Naive B cell (primary cell): Measurements from ENCODE around the gene LGALS3. TPM values are rescaled to one million over a fixed set of nuclear protein-coding genes. Genes with fewer than 3 reads are reported as not detected.
A peak's percentile ranks its signal among the peaks of the same experiment; 100 is the strongest.

Experiments
- ATAC-seq, 2 donors: fragments of 150-1000 bp; cut with Tn5 transposase; 2 replicates each; pipeline ENCODE4 v1.10.0; 2021; ENCODE audit warnings: low read depth in 2 of 2, mild to moderate bottlenecking in 2 of 2, moderate library complexity in 2 of 2
- DNase-seq: peaks from one replicate; pipeline ENCODE4 v3.0.0; 2022
- H3K27ac Mint-ChIP-seq, 6 donors: one replicate each; pipeline ENCODE4 v1.8.0; 2020 to 2022; ENCODE audit warnings: mild to moderate bottlenecking in 6 of 6, mixed read lengths in 6 of 6, moderate library complexity in 5 of 6, inconsistent platforms in 2 of 6
- H3K27me3 Mint-ChIP-seq, 3 donors: one replicate each; pipeline ENCODE4 v1.8.0; 2021 to 2022; ENCODE audit warnings: mixed read lengths in 3 of 3, mild to moderate bottlenecking in 1 of 3
- H3K36me3 Mint-ChIP-seq, 2 donors: one replicate each; pipeline ENCODE4 v1.8.0; 2020 to 2022; ENCODE audit warnings: mixed read lengths in 2 of 2, inconsistent platforms in 1 of 2, mild to moderate bottlenecking in 1 of 2
- H3K4me1 Mint-ChIP-seq, 3 donors: one replicate each; pipeline ENCODE4 v1.8.0; 2020 to 2022; ENCODE audit warnings: mixed read lengths in 3 of 3, inconsistent platforms in 1 of 3, mild to moderate bottlenecking in 1 of 3, moderate library complexity in 1 of 3
- H3K4me3 Mint-ChIP-seq, 8 donors: one replicate each; pipeline ENCODE4 v1.8.0; 2020 to 2022; ENCODE audit warnings: mild to moderate bottlenecking in 8 of 8, mixed read lengths in 8 of 8, moderate library complexity in 8 of 8, inconsistent platforms in 2 of 8
- H3K9me3 Mint-ChIP-seq, 7 donors: one replicate each; pipeline ENCODE4 v1.8.0; 2020 to 2022; ENCODE audit warnings: mixed read lengths in 7 of 7, mild to moderate bottlenecking in 5 of 7, inconsistent platforms in 2 of 7, moderate library complexity in 1 of 7
- polyA plus RNA-seq, 6 donors: library from polyadenylated mRNA; unstranded; fragments of 300-500 nt; fragmentation: Illumina TruSeq; gene quantifications; one replicate each; pipeline ENCODE4 v1.2.3, GENCODE V29; 2021; ENCODE audit warnings: low read depth in 6 of 6

Gene LGALS3
- polyA plus RNA-seq, 6 donors from 2014 or later, result 2.4 to 8.7 (median 4.8) TPM

DNA sequence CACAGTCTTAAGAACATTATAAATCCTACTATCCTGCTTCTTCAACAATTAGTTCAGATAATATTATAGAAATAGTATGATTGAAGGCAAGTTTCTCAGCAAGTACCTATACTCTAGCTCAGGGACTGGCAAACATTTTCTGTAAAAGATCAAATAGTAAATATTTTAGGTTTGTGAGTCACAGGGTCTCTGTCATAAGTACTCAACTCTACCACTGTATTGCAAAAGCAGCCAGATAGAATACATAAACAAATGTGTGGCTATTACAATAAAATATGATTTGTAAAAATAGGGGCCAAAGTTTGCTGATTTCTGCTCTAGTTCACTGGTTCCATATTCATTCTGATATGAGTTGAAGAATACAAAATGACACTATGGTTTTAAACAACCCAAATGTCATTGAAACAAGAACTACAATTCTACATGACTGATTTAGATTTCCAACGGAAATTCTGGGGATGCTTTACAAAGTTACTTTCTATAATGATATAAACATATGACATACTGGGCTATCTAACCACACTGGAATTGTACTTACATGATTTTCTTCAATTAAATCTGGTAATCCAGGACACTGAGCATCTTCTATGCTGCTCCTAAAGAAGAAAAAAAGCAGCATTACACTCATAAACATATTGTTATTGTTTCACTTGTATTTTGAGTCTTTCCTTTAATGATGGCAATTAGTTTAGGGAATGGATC, 23.2 kb downstream of the LGALS3 start:
- Mint-ChIP-seq H3K27ac (no peak overlapping the region), H3K27me3 (no peaks in the 10 kb centered on the region), H3K4me1 (no peaks in the 10 kb centered on the region), H3K9me3 (no peaks in the 10 kb centered on the region), H3K4me3 (no peak overlapping the region), H3K36me3 (no peaks in the 10 kb centered on the region)
- ATAC-seq (no peak), DNase-seq (no peak)

DNA sequence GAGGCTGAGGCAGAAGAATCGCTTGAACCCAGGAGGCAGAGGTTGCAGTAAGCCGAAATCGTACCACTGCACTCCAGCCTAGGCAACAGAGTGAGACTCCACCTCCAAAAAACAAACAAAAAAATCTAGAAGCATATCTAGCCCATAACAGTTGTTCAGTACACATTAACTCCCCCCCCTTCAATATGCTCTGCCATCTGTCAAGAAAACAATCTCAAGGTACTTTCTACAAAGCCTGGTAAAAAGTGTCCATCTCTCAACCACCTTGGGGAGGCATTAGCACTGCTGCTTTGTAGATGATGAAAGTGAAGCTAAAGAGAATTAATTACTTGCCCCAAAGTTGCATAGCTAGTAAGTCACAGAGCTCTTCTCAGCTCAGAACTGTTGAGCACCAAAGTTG, 24.9 kb downstream of the LGALS3 start:
- no peak overlapping the region for H3K4me3 Mint-ChIP-seq
- no peaks in the 10 kb centered on the region for H3K9me3 Mint-ChIP-seq
- no peak overlapping the region for H3K27ac Mint-ChIP-seq
- no peaks in the 10 kb centered on the region for H3K4me1 Mint-ChIP-seq
- H3K27me3 Mint-ChIP-seq, result no peaks in the 10 kb centered on the region
- H3K36me3 Mint-ChIP-seq, result no peaks in the 10 kb centered on the region
- DNase-seq, result no peak
- ATAC-seq, result no peak

DNA sequence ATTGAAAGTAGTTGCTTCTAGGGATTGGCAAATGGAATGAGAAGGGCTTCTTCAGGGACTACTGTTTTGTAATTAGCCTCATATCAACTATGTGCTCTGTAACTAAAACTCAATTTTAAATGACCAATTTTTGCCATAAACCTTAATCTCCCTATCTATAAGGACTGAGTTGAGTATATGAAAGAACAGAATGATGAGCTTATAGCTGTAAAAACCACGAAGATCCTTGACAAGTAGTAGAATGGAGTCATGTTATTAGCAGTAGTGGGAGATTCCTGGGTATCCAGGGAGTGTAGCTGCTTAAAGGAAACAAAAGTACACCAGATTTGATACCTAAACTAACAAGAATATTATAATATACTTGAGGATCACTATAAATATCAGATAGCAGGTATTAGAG, 28.0 kb downstream of the LGALS3 start:
- Mint-ChIP-seq H3K27ac (peak overlapping the region in 1 of 6 donors; percentile 0), H3K4me1 (no peaks in the 10 kb centered on the region)

DNA sequence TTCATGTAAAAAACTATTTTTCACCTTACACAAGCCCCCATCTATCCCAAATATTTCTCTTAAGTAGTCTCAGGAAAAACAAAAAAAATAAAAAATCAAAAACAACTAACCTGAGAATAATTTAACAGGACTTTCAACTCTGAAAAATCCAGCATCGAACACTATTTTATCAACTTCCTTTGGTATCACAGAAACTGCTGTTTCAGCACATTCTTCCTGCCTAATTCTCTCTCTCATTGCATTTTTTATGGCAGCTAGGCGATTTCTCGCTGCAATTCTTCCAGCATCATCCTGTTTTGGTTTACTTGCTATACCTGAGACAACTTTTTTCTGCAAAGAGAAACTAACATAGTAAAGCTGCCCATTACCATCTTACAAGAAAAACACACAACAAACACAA, 29.4 kb downstream of the LGALS3 start:
- Mint-ChIP-seq H3K27me3 (no peaks in the 10 kb centered on the region), H3K4me3 (no peak overlapping the region), H3K36me3 (no peaks in the 10 kb centered on the region), H3K27ac (peak overlapping the region in 1 of 6 donors; percentile 49), H3K9me3 (no peaks in the 10 kb centered on the region), H3K4me1 (no peaks in the 10 kb centered on the region)
- DNase-seq (no peak), ATAC-seq (no peak)

More for the DNA sequence above, 28.0 kb downstream of the LGALS3 start:
- Mint-ChIP-seq H3K27me3 (no peaks in the 10 kb centered on the region), H3K9me3 (no peaks in the 10 kb centered on the region), H3K36me3 (no peaks in the 10 kb centered on the region), H3K4me3 (no peak overlapping the region)
- DNase-seq (no peak), ATAC-seq (no peak)

DNA sequence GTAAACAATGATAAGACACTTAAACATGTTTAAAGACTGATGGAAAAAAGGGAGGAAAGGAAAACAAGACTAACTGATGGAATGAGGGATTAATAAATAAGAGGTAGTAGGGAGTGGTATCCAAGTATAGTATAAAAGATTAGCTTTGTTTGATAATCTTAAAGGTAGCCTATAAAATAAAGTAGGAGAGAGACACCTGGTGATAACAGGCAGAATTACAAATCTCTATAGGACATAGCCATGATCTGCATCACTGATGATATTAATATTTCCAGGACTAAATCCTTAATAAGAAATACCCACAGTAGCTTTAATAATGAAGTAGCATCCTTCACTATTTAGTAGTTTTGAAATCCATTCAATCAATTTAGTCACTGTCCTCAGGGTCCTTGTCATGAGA, 31.9 kb downstream of the LGALS3 start:
- peak in 1 of 2 donors; percentile 63 for ATAC-seq
- DNase-seq, result peak; percentile 25
- H3K27me3 Mint-ChIP-seq, result no peaks in the 10 kb centered on the region
- no peaks in the 10 kb centered on the region for H3K4me1 Mint-ChIP-seq
- no peaks in the 10 kb centered on the region for H3K36me3 Mint-ChIP-seq
- no peaks in the 10 kb centered on the region for H3K9me3 Mint-ChIP-seq
- H3K27ac Mint-ChIP-seq, result peak overlapping the region in 1 of 6 donors; percentile 40
- no peak overlapping the region for H3K4me3 Mint-ChIP-seq

DNA sequence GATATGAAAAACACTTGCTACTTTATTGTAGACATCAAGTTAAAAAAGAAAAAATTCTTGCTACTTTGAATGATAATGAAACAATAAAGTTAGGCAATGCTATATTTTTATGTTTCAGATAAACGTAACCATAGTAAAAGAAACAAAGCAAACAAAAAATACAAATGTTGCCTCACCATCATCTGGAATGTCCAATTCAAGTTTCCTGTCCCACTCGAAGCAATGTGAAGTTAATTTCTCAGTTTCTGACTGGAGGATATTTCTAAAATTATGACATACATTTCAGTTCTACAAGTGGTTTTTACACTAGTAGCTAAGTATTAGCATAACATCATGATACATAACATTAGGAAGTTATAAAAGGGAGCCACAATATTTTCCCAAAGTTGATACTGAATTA, 41.5 kb downstream of the LGALS3 start:
- Mint-ChIP-seq H3K27me3 (no peaks in the 10 kb centered on the region), H3K9me3 (no peaks in the 10 kb centered on the region), H3K36me3 (no peaks in the 10 kb centered on the region), H3K4me3 (no peak overlapping the region), H3K27ac (no peak overlapping the region), H3K4me1 (no peaks in the 10 kb centered on the region)
- no peak for DNase-seq
- no peak for ATAC-seq

DNA sequence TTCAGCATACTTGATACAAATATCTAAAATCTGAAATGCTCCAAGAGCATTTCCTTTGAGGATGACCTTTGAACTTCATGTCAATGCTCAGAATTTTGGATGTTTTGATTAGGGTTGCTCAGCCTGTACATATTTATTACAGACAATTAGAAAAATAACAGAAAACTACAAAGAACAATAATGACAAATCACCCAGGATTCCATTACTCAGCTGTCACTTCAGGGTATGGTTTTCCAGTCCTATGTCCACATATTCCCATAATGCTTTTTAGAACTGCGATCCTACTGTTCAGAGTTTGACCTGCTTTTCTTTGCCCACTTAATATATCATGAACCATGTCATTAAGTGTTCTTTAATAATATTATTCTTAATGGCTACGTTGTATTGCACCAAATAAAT, 51.0 kb downstream of the LGALS3 start:
- H3K27ac Mint-ChIP-seq, result no peak overlapping the region
- DNase-seq (no peak), ATAC-seq (no peak)
- no peaks in the 10 kb centered on the region for H3K27me3 Mint-ChIP-seq
- H3K9me3 Mint-ChIP-seq, result no peaks in the 10 kb centered on the region
- H3K4me3 Mint-ChIP-seq, result peak overlapping the region in 1 of 8 donors; percentile 5
- H3K4me1 Mint-ChIP-seq, result peaks cover 5 to 10% (median 7%) of the 10 kb centered on the region in 3 donors
- no peaks in the 10 kb centered on the region for H3K36me3 Mint-ChIP-seq

DNA sequence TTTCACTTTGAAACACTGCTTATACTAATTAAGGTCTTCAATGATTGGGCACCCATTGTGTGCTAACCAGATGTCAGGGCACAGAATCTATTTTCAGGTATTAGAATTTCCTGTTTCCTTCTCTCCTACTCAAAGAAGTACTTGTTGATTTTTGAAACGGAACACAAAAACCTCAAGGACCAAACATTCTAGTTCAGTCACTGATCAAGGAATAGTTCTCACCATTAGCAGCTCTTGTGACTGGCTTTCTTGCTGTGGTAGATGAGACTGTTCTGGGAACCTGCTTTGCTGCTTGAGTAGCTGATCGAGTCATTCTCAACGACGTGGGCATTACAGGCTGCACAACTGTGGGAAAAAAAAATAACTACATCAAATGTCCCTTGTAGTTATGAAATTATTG, 51.4 kb downstream of the LGALS3 start:
- no peak for ATAC-seq
- Mint-ChIP-seq H3K36me3 (no peaks in the 10 kb centered on the region), H3K4me3 (peak overlapping the region in 3 of 8 donors; percentile 5 to 30 (median 25)), H3K27ac (peak overlapping the region in 1 of 6 donors; percentile 34), H3K9me3 (no peaks in the 10 kb centered on the region), H3K27me3 (no peaks in the 10 kb centered on the region), H3K4me1 (peaks cover 5 to 10% (median 7%) of the 10 kb centered on the region in 3 donors)
- DNase-seq, result no peak

DNA sequence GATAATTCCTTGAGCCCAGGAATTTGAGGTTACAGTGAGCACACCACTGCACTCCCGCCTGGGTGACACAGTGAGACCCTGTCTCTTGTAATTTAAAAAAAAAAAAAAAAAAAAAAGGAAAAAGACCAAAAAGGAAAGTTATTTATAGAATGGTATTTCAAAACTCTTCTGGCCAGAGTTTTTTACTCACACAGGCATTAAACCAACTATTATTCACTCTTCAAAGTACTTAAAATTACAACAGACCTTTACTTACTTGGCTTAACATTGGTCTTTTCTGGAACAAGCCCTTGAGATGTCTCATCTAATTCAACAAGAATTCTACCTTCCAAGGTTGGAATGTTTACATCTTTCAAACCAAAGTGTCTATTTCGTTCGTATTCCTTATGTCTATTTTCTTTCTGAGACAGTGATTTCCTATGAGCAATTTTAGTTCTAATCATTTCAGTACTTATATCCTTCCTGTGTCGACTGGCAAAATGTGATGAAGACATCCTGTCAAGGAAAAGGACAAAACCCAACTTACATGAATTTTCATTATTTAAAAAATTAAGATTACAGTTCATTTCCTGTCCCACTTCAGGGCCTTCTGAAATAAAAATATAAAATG, 59.7 kb downstream of the LGALS3 start:
- H3K27me3 Mint-ChIP-seq, result no peaks in the 10 kb centered on the region
- H3K9me3 Mint-ChIP-seq, result no peaks in the 10 kb centered on the region
- no peaks in the 10 kb centered on the region for H3K36me3 Mint-ChIP-seq
- ATAC-seq (no peak), DNase-seq (no peak)
- H3K4me3 Mint-ChIP-seq, result no peak overlapping the region
- no peak overlapping the region for H3K27ac Mint-ChIP-seq
- peaks cover 9 to 17% (median 14%) of the 10 kb centered on the region in 3 donors for H3K4me1 Mint-ChIP-seq

DNA sequence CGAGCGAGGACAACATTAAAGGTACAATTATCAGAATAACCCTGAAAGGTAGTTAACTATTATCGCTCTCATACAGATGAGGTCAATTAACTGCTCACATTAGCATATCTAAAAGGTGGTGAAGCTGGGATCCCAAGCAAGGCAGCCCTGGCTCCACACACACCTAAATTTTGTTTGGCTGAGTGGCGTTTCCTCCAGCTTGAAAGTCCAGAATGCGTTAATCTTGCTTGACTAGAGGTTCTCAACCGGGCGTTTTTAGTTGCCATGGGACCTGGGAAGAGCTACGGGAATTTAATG, 61.8 kb downstream of the LGALS3 start:
- ATAC-seq (no peak), DNase-seq (no peak)
- Mint-ChIP-seq H3K9me3 (no peaks in the 10 kb centered on the region), H3K36me3 (no peaks in the 10 kb centered on the region), H3K27me3 (no peaks in the 10 kb centered on the region), H3K27ac (peak overlapping the region in 1 of 6 donors; percentile 26), H3K4me3 (peak overlapping the region; percentile 80 to 97 (median 90)), H3K4me1 (peaks cover 9 to 17% (median 14%) of the 10 kb centered on the region in 3 donors)

DNA sequence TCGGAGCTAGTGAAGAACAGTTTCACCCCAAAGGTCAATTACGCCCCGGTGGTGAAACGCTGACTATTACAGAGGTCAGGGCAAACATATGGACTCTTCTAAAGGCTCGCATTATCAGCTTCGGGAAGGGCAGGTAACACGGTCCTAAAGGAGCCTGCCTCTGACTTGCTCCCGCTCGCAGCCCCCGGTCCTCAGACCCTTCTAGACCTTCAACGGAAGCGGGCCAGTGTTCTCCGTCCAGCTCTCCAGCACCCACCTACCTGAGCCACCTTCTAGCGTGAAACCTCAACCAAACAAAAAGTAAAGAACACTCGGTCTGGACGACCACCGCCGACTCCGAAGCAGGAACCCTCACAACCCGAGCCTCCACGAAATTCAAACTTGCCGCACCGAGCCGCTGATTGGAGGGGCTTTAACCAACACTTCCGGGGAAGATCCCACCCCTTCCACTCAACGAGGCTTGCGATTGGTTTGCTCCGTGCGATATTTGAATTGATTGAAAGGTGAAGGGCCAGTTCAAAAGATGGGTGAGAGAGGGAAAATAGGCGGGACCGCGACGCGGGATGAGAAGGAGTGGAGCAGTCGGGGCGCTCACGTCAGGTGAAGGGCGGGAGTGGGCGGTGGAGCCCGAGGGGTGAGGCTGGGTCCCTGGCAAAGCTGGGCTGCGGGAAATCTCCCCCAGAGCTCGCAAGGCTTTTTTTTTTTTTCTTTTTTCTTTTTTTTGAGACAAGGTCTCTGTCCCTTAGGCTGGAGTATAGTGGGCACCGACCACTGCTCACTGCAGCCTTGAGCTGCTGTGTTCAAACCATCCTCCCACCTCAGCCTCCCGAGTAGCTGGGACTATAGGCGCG, 62.4 kb downstream of the LGALS3 start, which contains the start of gene DLGAP5:
DLGAP5 (minus strand) TSS at position 383 of the 851 bp plus-strand sequence. CDS start 2,406 bp downstream, outside the sequence.
- H3K27ac Mint-ChIP-seq, result peak within 1 kb of the TSS; percentile 8 to 88 (median 55)
- no peaks in the 10 kb centered on the region for H3K27me3 Mint-ChIP-seq
- H3K36me3 Mint-ChIP-seq, result no peaks in the 10 kb centered on the region
- peak; percentile 98 to 99 for ATAC-seq
- H3K4me3 Mint-ChIP-seq, result peak within 1 kb of the TSS; percentile 80 to 97 (median 90)
- H3K9me3 Mint-ChIP-seq, result no peaks in the 10 kb centered on the region
- peak; percentile 89 for DNase-seq
- peaks cover 9 to 17% (median 14%) of the 10 kb centered on the region in 3 donors for H3K4me1 Mint-ChIP-seq

DNA sequence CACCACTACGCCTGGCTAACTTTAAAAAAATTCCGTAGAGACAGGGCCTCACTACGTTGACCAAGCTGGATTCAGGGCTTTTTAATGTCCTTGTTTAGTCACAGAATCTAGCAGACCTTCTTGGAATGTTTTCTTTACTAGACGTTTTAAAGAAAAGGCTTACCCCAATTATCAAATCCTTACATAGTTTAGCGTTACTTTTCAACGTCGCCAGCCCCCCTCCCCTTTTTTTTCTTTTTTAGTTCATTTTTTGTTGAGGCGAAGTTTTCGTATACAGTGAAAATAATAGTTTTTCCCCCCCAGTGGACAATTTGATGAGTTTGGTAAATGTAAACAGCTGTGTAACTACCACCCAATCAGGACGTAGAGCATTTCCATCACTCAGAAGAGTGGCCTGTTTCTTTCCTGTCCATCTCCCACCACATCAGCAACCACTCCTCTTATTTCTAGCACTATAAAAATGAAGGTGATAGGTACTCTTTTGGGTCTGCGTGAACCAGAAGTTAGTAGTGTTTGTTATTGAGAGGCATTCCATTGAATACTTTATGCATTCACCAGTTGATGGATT, 63.1 kb downstream of the LGALS3 start:
- Mint-ChIP-seq H3K36me3 (no peaks in the 10 kb centered on the region), H3K4me3 (peak overlapping the region; percentile 80 to 97 (median 90)), H3K4me1 (peaks cover 9 to 17% (median 14%) of the 10 kb centered on the region in 3 donors), H3K27ac (peak overlapping the region in 4 of 6 donors; percentile 0 to 88 (median 69)), H3K9me3 (no peaks in the 10 kb centered on the region), H3K27me3 (no peaks in the 10 kb centered on the region)
- ATAC-seq (no peak), DNase-seq (no peak)

DNA sequence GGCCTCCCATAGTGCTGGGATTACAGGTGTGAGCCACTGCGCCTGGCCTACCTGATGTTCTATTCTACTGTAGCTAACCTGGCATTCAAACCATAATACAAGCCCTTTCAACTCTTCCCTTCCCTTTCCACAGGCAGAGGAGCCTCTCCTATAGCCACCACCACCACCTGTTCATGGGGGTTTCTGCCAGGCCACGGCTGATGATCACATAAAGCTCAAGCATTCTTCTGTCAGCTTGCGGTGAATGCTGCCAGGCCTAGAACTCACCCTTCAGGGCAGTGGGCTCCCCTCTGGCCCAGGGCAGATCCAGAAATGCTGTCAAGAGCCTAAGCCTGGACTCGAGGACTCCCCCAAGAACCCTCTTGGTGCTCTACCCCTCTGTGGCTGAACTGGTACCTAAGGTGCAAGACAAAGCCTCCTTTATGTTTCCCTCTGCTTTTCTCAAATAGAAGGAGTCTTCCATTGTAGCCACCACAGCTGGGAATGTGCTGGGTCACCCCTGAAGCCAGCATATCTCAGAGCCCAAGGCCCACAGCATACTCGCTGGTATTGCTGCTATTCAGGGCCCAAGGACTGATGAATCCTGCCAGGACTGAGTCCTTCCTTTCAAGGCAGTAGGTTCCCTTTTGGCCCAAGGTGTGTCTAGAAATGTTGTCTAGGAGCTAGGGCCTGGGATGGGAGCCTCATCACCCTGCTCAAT, 65.8 kb downstream of the LGALS3 start:
- Mint-ChIP-seq H3K27me3 (no peaks in the 10 kb centered on the region), H3K4me1 (peaks cover 9 to 17% (median 14%) of the 10 kb centered on the region in 3 donors), H3K9me3 (no peaks in the 10 kb centered on the region), H3K27ac (peak overlapping the region in 1 of 6 donors; percentile 47), H3K4me3 (peak overlapping the region in 1 of 8 donors; percentile 15), H3K36me3 (no peaks in the 10 kb centered on the region)
- ATAC-seq, result no peak
- no peak for DNase-seq
